ENCODE results near the gene LOXL1.

The LOXL1 gene

GRCh38 chr15:73900095-73900712 lies 26.1 kb upstream of the LOXL1 start:
- DNase-seq (ENCODE audit: low read depth) = no peak

- DNase-seq (ENCODE audit: low read depth) = no peak
These were observed 25.0 kb upstream of the LOXL1 start for GRCh38 chr15:73901126-73901810.

GRCh38 chr15:73902121-73903020 lies 23.9 kb upstream of the LOXL1 start:
- no peak for DNase-seq (ENCODE audit: low read depth)

- no peak for DNase-seq (ENCODE audit: low read depth)
These were observed 22.0 kb upstream of the LOXL1 start for GRCh38 chr15:73904026-73904815.

GRCh38 chr15:73905225-73905827 lies 20.9 kb upstream of the LOXL1 start:
- DNase-seq (ENCODE audit: low read depth) = no peak

- no peak for DNase-seq (ENCODE audit: low read depth)
These were observed 19.8 kb upstream of the LOXL1 start for GRCh38 chr15:73906346-73907034.

- DNase-seq (ENCODE audit: low read depth) = no peak
These were observed 19.2 kb upstream of the LOXL1 start for GRCh38 chr15:73907035-73907408.

GRCh38 chr15:73908030-73908821 lies 18.0 kb upstream of the LOXL1 start:
- peak; percentile 61 for DNase-seq (ENCODE audit: low read depth)

- DNase-seq (ENCODE audit: low read depth) = no peak
These were observed 17.5 kb upstream of the LOXL1 start for GRCh38 chr15:73908822-73909122.

GRCh38 chr15:73909651-73910050 lies 16.6 kb upstream of the LOXL1 start:
- DNase-seq (ENCODE audit: low read depth) = no peak

- no peak for DNase-seq (ENCODE audit: low read depth)
These were observed 15.5 kb upstream of the LOXL1 start for GRCh38 chr15:73910522-73911303.

- no peak for DNase-seq (ENCODE audit: low read depth)
These were observed 14.1 kb upstream of the LOXL1 start for GRCh38 chr15:73912030-73912596.

GRCh38 chr15:73914145-73914544 lies 12.1 kb upstream of the LOXL1 start:
- DNase-seq (ENCODE audit: low read depth) = no peak

GRCh38 chr15:73915082-73915481 lies 11.2 kb upstream of the LOXL1 start:
- no peak for DNase-seq (ENCODE audit: low read depth)

- no peak for DNase-seq (ENCODE audit: low read depth)
These were observed 7.5 kb upstream of the LOXL1 start for GRCh38 chr15:73918784-73919183.

- no peak for DNase-seq (ENCODE audit: low read depth)
These were observed 6.6 kb upstream of the LOXL1 start for GRCh38 chr15:73919706-73920105.

GRCh38 chr15:73921254-73921925 lies 4.9 kb upstream of the LOXL1 start:
- DNase-seq (ENCODE audit: low read depth) = no peak

Data from stimulated activated CD8-positive, alpha-beta memory T cell treated with anti-CD3 and anti-CD28 coated beads, Interleukin-7, amount 100 ng/mL, for 24 hours (primary cell).